CD4-positive, alpha-beta T cell treated with Interferon gamma for 1 hour (primary cell): ENCODE measurements around the gene HINT1.
"Not testable (repeated sequence)": the region's sequence is repeated elsewhere in the genome, so short reads cannot be mapped to it uniquely, and the experiment has no call there.

Experiments
- DNase-seq: peaks from one replicate; pipeline ENCODE4 v3.0.0-alpha.2; 2020

HINT1 gene

DNA sequence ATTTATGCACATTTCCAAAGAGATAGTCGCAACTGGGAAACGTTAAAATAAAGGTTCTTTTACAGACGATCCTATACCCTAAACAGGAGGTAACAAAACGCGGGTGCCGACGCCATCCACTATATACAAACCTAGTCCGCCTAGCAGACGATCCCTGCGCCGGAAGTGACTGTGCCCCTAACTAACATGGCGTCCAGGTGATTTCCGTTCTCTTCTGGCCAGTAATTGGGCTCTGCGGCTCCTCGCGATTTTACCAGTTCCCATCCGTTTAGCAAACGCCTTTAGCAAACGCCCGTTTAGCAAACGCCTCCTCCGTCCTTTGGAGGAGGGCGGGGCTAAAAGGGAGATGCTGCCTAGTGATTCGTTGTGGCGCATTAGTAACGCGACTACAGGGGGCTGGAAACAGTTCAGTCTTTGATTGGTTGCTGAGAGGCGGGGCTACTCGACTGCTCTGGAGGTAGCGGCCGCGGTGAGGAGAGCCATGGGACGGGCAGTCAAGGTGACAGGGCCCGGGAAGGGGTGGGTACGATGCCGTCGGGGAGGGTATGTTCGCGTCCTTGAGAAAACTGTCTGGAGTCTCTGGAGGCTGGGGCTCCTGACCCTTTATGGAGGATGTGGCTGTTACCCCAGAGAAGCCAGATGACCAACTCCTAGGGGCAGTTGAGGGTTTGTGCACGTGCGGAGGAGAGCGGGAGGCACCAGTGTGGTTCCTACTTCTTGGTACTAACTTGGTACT, 5.7 kb upstream of the HINT1 start, which contains the start of gene LYRM7:
Gene LYRM7, plus strand, starts transcription at position 405 of the 736 bp plus-strand sequence. Its CDS starts 77 bp downstream, at position 482.
- peak; percentile 98 for DNase-seq

DNA sequence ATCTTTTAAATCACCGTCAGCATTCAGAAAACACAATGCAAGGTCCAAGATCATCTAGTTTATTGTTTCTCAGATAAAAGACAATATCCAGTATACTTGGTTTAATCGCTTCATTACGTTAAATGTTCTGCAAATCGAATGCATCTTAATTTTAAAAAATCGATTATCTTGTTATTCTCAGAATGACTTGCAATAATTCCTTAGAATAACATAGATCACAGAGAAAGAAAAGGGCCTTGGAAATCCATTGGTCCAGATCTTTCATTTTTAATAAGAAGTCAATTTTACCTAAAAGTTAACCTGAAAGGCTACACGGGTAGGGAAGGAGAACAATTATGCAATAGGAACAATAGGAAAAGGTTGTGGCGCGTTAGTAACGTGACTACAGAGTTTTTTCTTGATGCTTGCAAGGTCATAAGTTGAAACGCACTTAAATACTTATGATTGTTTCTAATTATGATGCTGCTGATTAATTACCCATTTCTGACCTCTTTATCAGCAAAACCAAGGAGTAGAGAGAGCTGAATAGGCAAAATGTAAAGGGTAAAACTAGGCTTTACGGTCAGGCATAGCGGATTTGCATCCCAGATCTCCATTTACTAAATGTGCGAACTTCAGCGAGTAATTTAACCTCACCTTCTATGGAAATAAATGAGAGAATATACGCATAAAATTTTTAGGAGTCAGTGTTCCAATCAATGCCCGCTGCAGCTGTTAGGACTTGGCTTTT, 4.9 kb upstream of the HINT1 start:
- DNase-seq, result no peak

DNA sequence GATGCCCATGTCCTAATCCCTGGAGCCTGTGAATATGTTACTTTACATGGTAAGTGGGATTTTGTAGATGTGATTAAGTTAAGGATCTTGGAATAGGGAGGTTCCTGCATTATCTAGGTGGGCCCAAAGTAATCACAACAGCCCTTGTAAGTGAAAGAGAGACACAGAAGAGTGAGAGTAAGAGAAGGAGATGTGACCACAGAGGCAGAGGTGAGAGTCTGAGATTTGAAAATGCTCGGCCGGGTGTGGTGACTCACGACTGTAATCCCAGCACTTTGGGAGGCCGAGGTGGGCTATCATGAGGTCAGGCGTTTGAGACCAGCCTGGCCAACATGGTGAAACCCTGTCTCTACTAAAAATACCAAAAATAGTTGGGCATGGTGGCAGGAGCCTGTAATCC, 2.6 kb upstream of the HINT1 start:
- no peak for DNase-seq

DNA sequence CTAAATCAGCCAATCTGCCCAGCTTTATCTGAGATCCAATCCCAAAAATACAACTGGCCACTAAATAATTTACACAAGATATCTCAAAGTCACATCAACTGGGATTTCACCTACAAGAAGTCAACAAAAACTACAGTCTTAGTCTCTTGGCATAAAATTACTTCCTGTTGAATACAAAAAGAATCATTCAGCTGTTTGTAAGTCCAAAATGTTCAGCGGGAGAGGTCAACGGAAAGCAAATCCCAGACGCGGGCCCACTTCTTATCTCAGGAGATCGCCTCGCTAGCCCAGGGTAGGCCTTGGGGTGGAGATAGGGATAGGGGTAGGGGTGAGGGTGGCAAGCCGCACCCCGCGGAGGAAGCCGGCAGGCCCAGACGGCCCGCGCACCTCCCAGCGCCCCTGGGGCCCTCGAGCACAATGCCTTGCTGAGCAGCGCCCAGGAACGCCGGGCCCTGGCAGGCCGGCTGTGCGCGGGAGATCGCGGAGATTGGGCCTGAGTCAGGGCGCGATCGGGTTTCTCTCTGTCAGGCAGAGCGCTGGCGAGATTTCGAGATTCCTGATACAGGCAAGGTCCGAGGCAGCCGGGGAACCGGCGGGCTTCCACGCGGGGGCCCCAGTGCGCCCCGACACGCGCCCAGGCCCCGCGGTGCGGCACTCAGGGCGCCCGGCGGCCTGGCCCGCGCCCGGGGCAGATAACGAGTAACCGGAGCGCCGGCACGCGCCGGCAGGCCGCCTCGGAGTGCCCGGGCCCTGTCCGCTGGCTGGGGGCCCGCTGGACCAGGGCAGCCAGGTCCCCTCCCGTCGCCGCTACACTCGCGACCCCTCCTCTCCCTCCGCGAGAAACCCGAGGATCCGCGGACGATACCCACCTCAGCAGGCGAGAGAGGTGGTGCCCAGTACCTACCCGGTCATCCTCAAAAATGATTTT, 601 bp downstream of the HINT1 start:
- DNase-seq, result peak; percentile 70

DNA sequence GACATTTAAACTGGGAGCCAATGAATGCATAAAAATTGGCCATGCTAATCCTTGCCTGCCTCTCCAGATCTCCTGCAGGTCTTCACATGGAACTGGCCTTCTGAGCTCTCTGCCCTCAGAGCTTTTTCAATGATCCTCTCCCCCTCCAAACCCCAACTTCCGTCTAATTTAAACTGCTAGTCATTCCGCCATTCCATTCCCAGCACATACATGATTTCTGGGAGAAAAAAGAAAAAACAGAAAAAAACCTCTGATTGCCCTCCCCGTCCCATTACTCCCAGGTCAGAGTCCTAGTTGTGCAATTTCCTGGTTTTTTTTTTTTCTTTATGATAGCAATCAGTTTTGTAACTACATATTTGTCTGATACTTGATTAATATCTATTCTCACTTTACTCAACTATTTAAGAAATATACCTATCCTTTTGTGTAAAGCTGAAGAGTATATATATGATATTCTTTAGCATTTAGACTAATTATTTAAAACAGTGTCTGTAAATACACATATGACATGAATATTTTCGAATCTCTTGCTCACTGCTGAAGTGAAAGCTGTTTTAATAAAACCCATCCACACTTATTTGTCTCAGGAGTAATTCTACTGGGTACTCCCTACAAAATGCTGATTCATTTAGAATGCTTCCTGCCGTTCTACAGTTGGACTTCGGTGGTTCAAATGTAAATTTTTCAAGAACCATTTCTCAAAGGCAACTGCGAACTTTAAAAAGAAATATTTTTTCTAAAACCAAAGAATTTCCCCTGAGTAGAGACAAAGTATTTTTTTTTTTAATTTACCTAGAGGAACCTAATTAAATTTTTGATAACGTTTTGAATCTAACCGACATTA, 1.6 kb downstream of the HINT1 start:
- DNase-seq, result no peak

DNA sequence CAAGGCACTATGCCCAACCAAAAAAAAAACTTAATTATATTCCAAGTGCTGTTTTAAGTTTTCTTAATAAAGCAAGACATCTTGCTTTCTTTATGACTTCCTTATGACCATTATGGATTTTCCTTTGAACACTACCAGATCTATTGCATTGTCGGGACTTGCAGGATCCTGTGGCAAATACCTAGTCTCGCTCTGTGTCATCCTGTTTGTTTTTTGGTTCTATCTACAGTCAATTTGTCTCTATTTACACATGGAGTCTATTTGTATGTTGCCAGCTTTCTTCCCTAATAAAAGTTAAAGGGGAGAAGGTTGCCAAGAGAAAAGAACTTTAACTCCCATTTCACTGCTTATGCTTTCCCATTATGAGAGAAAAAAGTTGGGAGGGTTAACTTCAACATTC, 4.9 kb downstream of the HINT1 start:
- DNase-seq, result no peak

DNA sequence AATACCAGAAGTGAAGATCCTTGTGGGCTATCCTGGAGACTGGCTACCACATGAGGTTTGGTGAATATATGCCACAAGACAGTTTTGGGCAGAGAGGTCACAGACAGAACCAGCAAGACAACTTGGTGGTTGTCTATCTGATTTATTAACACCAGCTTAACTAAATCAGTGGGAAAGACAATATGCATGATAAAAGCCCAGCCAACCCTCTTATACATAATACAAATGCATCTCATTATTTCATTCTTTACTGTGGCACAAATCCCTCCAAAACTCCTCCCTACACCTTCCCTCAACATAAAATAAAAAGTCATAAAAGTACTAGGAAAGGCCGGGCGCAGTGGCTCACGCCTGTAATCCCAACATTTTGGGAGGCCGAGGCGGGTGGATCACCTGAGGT, 8.1 kb downstream of the HINT1 start:
- DNase-seq, result no peak

DNA sequence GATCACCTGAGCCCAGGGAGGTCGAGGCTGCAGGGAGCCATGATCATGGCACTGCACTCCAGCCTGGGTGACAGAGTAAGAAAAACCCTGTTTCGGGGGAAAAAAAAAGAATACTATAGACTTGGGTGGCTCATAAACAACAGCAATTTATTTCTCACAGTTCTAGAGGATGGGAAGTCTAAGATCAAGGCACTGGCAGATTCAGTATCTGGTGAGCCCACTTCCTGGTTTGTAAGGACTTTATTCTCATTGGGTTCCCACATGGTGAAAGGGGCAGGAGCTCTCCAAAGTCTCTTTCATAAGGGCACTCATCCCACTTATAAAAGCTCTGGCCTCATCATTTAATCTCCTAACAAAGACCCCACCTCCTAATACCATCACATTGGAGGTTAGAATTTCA, 8.7 kb downstream of the HINT1 start:
- no peak for DNase-seq

DNA sequence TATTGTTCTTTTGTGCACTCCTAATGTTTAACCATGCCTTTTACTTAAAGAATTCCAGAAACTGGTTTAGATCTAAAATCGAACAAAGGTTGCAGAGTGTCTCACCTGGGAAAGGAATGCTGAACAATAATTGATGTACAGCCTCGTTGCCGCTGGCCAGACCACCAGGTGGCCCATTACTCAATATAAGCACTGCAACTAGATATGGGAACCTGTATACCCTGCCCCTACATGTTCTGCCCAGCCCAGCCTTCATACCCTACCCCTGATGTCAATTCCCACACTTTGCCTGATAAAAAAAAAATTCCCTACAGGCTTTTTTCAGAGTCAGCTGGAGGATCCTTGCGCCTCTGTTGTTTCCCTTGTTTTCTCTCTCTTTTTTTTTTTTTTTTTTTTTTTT, 13.8 kb downstream of the HINT1 start:
- DNase-seq, result no peak

DNA sequence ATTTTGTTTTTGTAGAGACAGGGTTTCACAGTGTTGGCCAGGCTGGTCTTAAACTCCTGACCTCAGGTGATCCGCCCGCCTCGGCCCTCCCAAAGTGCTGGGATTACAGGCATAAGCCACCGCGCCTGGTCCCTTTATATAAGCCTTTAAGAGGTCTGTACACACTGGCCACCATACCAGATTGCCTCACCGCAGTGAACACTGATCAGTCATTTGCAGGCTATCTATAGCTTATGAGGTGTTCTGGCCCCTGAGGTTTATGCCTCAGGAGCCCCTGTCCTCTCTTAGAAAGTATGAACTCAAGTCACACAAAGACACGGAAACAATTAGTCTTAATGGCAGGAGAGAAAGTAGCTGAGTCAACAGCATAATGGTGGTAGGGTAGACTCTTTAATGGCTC, 14.6 kb downstream of the HINT1 start:
- no peak for DNase-seq

DNA sequence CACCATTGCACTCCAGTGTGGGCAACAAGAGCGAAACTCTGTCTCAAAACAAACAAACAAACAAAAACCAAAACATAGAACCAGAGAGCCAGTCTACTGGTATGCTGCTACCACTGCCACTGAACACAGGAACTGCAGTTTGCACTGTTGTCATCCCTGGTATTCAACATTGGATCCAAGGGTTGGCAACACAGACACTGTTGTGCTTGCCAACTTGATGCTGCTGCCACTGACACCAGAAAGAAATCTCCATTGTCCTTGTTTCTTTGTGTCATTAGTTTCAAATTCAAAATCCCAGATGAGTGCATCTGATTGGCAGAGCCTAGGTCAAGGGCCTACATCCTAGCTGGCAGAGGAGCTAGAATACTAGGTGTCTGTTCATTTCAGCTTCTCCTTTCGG, 16.2 kb downstream of the HINT1 start:
- no peak for DNase-seq

DNA sequence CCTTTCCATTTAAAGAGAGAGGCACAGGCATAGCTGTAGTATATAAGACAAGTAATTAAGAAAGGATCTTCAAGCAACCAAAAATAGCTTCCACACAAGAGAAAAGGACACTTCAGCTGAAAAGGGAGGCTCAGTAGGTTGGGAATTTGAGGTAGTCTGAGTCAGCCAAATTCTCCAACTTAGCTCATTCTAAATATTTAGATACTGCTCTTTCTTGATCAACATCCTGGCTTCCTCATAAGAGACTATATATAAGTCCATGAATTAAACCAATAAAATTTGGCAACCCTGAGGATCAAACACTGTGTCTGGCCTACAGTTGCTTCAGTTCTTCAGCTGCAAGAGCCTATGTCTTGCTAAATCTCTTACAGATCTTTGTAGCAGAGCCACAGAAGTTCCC, 17.8 kb downstream of the HINT1 start:
- DNase-seq, result no peak

DNA sequence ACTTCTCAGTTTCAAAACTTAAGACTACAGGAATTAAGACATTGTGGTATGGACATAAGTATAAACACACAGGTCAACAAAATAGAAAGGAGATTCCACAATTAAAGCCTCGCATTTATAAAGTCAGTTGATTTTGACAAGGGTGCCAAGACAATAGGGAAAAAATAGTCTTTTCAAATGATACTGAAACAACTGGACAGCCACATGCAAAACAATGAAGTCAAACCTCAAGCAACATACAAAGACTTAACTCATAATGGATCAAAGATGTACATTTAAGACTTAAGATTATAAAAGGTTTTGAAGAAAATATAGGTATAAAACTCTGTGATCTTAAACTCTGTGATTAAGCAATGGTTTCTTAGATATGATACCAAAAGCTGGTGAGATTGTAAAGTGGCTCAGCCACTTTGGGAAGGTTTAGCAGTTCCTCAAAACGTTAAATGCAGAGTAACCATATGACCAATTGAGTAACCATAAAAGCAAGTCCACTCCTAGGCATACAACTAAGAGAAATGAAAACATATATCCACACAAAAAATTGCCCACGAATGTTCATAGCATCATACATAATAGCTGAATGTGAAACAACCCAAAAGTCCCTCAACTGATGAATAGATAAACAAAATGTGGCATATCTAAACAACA, 22.0 kb downstream of the HINT1 start:
- no peak for DNase-seq

DNA sequence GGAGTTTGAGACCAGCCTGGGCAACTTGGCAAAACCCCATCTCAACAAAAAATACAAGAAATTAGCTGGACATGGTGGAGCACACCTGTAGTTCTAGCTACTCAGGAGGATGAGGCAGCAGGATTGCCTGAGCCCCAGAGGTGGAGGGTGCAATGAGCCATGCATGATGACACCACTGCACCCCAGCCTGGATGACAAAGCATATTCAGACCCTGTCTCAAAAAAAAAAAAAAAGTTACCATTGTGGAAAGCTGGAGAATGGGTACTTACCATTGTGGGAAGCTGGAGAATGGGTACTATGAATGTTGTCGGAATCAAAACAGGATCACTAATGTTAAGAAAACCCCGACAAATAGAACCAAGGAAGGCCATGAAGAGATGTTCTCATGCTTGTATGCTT, 25.7 kb downstream of the HINT1 start:
- DNase-seq, result no peak

DNA sequence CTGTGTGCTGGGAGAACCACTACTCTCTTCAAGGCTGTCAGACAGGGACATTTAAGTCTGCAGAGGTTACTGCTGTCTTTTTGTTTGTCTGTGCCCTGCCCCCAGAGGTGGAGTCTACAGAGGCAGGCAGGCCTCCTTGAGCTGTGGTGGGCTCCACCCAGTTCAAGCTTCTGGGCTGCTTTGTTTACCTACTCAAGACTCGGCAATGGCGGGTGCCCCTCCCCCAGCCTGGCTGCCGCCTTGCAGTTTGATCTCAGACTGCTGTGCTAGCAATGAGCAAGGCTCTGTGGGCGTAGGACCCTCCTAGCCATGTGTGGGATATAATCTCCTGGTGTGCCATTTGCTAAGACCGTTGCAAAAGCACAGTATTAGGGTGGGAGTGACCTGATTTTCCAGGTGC, 26.6 kb downstream of the HINT1 start:
- DNase-seq, result not testable (repeated sequence)

DNA sequence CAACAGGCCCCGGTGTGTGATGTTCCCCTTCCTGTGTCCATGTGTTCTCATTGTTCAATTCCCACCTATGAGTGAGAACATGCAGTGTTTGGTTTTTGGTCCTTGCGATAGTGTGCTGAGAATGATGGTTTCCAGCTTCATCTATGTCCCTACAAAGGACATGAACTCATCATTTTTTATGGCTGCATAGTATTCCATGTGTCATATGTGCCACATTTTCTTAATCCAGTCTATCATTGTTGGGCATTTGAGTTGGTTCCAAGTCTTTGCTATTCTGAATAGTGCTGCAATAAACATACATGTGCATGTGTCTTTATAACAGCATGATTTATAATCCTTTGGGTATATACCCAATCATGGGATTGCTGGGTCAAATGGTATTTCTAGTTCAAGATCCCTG, 32.0 kb downstream of the HINT1 start:
- DNase-seq, result not testable (repeated sequence)

DNA sequence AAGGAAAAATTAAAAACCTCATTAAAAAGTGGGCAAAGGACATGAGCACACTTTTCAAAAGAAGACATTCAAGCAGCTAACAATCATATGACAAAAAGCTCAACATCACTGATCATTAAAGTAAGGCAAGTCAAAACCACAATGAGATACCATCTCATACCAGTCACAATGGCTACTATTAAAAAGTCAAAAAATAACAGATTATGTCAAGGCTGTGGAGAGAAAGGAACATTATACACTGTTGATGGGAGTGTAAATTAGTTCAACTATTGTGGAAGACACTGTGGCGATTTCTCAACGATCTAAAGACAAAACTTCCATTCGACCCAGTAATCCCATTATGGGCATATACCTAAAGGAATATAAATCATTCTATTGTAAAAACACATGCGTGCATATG, 35.8 kb downstream of the HINT1 start:
- DNase-seq, result no peak

DNA sequence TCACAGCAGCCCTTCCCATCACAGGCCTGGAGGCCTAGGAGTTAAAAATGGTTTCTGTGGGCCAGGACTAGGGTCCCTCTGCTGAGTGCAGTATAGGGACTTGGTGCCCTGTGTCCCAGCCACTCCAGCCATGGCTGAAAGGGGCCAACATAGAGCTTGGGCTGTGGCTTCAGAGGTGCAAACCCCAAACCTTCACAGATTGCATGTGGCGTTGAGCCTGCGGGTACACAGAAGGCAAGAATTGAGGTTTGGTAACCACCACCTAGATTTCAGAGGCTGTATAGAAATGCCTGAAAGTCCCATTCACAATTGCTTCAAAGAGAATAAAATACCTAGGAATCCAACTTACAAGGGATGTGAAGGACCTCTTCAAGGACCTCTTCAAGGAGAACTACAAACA, 37.8 kb downstream of the HINT1 start:
- DNase-seq, result not testable (repeated sequence)

DNA sequence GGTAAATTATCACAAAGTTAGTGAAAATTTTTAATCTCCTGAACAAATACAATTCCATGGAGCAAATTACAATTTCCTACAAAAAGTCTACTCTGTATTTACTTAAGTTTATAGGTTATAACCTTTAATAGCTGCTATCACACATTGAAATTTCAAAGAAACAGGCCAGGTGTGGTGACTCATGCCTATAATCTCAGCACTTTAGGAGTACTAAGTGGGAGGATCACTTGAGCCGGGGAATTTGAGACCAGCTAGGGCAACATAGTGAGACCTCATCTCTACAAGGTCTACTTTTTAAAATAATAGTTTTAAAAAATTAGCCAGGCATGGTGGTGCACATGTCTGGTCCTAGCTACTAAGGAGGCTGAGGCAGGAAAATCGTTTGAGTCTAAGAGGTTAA, 50.3 kb downstream of the HINT1 start:
- no peak for DNase-seq

DNA sequence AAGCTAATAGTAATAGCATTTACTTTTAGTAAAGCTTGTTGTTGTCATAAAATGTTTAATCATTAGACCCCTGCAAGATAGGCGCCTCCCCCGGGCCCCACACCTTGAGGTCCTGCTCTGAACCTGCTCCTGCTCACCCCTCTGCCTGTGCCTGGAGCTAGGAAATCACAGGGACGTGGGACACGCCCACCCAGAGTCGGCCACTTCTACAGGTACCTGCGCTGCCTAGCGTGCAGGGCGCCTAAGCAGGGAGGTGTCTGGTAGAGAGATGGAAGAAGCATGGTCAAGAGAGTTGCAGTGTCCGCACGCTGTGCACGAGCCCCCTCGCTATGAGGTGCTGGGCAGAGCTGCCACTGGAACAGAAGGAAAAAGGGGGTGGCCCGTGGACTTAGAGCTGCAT, 52.6 kb downstream of the HINT1 start:
- DNase-seq, result no peak

DNA sequence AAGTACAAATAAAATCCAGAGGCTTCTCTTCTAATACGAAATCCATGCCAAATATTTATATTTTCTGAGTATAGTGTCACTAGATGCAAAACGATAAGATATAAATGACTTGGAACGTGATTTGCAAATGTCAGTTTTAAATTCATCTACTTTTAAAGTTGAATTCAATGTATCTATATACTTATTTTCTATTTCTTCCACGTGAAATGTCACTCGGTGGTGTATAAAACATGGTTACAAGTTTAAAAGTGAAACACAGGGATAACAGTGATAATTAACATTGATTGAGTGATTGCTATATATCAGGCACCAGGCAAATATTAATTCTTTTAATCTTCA, 54.8 kb downstream of the HINT1 start:
- no peak for DNase-seq
